Activated naive CD8-positive, alpha-beta T cell treated with anti-CD3 and anti-CD28 coated beads, Interleukin-2, amount 50 U/mL, for 16 hours (primary cell): ENCODE data around the gene ACIN1.
"Not testable (repeated sequence)": the region's sequence is repeated elsewhere in the genome, so short reads cannot be mapped to it uniquely, and the experiment has no call there.

Experiments
- DNase-seq: peaks from one replicate; pipeline ENCODE4 v3.0.0-alpha.2; 2020; ENCODE audit warnings: low read depth, low spot score

The ACIN1 gene

DNA sequence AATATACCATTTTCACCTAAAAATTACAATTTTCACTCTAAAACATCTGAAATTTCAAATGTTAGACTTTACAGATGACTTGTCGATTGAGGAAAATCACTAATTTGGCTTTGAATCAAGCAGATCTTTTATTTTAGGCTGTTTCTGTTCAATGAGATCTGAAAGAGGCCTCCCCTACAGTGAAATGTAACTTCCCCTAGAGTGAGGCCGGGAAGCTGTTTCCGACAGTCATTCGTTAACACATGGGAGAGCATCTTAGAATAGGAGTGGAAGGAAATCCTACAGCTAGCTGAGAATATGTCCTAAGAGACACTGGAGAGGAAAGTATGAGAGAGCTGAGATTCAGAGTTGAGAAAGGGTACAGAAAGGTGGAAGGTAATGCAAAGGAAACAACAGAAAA, 79.3 kb downstream of the ACIN1 start:
- DNase-seq: no peak

- DNase-seq: not testable (repeated sequence)
Observed at GRCh38 chr14:23013749-23014054, 81.2 kb downstream of the ACIN1 start.

GRCh38 chr14:23013054-23013748, 81.7 kb downstream of the ACIN1 start:
- DNase-seq: no peak

DNA sequence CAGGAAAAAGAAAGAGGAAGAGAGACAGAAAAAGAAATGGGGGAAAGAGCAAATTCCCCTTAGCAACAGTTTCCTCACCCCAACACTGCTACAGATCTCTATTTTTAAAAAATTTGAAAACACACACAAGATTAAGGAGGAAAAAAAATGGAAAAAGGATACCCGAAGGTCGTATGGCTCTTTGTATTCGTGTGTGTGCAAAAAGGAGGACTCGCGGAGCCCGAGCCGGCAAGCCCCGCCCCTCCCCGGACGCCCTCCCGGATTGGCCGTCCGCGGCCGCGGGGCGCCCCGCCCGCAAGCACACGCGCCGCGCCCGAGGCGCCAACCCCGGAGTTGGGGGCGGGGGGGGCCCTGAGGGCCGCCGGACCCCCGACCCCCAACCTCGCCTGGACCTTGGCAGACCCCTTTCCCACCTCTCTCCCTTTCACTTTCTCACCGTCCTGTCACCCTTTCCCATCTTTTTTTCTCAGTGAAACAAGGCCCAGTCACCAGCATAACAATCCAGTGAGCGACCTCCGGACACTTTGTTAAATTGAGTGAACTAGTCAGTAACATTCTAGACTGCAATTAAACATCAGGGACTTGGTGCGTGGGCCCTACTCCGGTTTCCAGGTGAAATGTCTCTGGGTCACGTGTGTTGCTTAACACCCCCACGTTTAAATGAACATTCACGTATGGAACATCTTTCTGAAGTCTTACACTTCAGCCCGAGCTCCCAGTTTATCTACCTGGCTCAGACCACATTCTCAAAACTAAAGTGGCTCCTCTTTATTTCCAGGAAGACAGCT, 84.8 kb downstream of the ACIN1 start, which contains the start of gene C14orf93:
C14orf93 (minus strand) TSS at position 205 of the 788 bp plus-strand sequence. CDS start 11,120 bp downstream, outside the sequence.
- peak; percentile 63 for DNase-seq

DNA sequence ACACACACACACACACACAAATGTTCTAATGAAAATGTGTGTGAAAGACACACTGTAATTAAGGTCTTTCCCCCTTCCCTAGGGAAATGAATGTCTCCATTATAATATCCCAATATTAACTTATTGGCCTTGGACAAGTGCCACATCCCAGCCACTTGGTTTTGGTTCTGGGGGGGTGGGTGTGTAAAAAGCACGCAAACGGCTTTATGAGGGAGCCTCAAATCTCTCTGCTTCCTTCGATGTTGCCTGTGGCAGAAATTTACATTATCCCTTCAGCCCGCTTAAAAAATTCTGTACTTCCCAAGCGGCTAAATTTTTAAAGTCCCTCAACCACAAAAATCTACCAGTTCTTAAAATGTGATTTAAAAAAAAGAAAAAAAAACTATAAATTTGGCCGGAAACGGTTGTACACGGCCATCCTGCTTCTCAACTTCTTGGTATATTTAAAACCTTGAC, 85.4 kb downstream of the ACIN1 start:
- DNase-seq: no peak

GRCh38 chr14:23008831-23009230, 86.1 kb downstream of the ACIN1 start:
- no peak for DNase-seq
